Neural cell (in vitro differentiated cells): ENCODE results near the gene CEL.

Source experiments
- CTCF ChIP-seq: fragments of 450-650 bp; IDR thresholded peaks from 2 replicates; pipeline ENCODE4 v1.5.1; 2014; ENCODE audit warnings: antibody characterized with exemption, mild to moderate bottlenecking, moderate library complexity; ENCODE audit not compliant: poor library complexity, severe bottlenecking
- EP300 ChIP-seq: fragments of 450-650 bp; conservative IDR thresholded peaks from 2 replicates; pipeline ENCODE4 v1.6.1; 2014; ENCODE audit warnings: antibody characterized with exemption, mild to moderate bottlenecking, moderate library complexity; ENCODE audit not compliant: poor library complexity, severe bottlenecking
- EZH2 ChIP-seq: fragments of 200-600, 300-800 bp; shearing (Covaris generic), sonication (generic); IDR thresholded peaks from 2 replicates; pipeline ENCODE4 v1.6.1; 2014; ENCODE audit warnings: antibody characterized with exemption, low read length, borderline replicate concordance, mild to moderate bottlenecking; ENCODE audit not compliant: insufficient read depth, poor library complexity, severe bottlenecking
- POLR2AphosphoS5 ChIP-seq: IDR thresholded peaks from 2 replicates; pipeline ENCODE4 v1.6.1; 2012
- RAD21 ChIP-seq: fragments of 450-650 bp; conservative IDR thresholded peaks from 2 replicates; pipeline ENCODE4 v1.6.1; 2014; ENCODE audit warnings: antibody characterized with exemption, mild to moderate bottlenecking, moderate library complexity
- REST ChIP-seq: IDR thresholded peaks from 2 replicates; pipeline ENCODE4 v1.6.1; 2012; ENCODE audit warnings: borderline replicate concordance
- SMC3 ChIP-seq: fragments of 450-650 bp; conservative IDR thresholded peaks from 2 replicates; pipeline ENCODE4 v1.6.1; 2014; ENCODE audit warnings: antibody characterized with exemption, mild to moderate bottlenecking, moderate library complexity; ENCODE audit not compliant: poor library complexity
- TAF1 ChIP-seq: IDR thresholded peaks from 2 replicates; pipeline ENCODE4 v1.6.1; 2012; ENCODE audit warnings: low read depth

- TF ChIP-seq CTCF (no peak), TAF1 (no peak), RAD21 (no peak), EZH2 (no peak), EP300 (no peak), POLR2AphosphoS5 (no peak), REST (no peak), SMC3 (no peak)
These were observed 26.5 kb downstream of the CEL start for GRCh38 chr9:133088146-133088750.
